Transverse colon (tissue), 4 donors: ENCODE data around the gene GNA14. TPM values are rescaled to one million over a fixed set of nuclear protein-coding genes. Genes with fewer than 3 reads are reported as not detected.
A peak's percentile ranks its signal among the peaks of the same experiment; 100 is the strongest.

Experiments
- DNase-seq: peaks from one replicate; pipeline ENCODE4 v3.0.0-alpha.2; 2019
- H3K27ac ChIP-seq, 4 donors: fragments of 200-600 bp; sonication (generic); 2 replicates each; pipeline ENCODE4 v1.5.1; 2016 to 2018; ENCODE audit warnings: inconsistent platforms in 4 of 4
- H3K27me3 ChIP-seq: fragments of 200-600 bp; sonication (generic); 2 replicates; pipeline ENCODE4 v1.5.1; 2017; ENCODE audit warnings: inconsistent platforms
- H3K36me3 ChIP-seq, 4 donors: fragments of 200-600 bp; sonication (generic); 2 replicates each; pipeline ENCODE4 v1.5.1; 2017 to 2019; ENCODE audit warnings: inconsistent platforms in 4 of 4
- H3K4me1 ChIP-seq, 4 donors: fragments of 200-600 bp; sonication (generic); 2 replicates each; pipeline ENCODE4 v1.5.1; 2017 to 2020; ENCODE audit warnings: inconsistent platforms in 4 of 4
- H3K4me3 ChIP-seq, 4 donors: fragments of 200-600 bp; sonication (generic); 1 replicate in 1 of 4; 2 replicates in 3 of 4; pipeline versions ENCODE4 v1.5.1 to v1.6.1; 2017 to 2019; ENCODE audit warnings: inconsistent platforms in 4 of 4
- H3K9me3 ChIP-seq, 2 donors: fragments of 200-600 bp; sonication (generic); 2 replicates each; pipeline ENCODE4 v1.5.1; 2017 to 2019; ENCODE audit warnings: inconsistent platforms in 2 of 2
- CTCF ChIP-seq, 5 experiments: fragments of 200-600 bp in 3 of 5; fragments of 450-650 bp in 2 of 5; sonication (generic) in 3 of 5; IDR thresholded peaks; 1 replicate in 2 of 5; 2 replicates in 3 of 5; pipeline ENCODE4 v1.5.1; 2016 to 2017; ENCODE audit warnings: antibody characterized with exemption in 5 of 5, inconsistent platforms in 3 of 5, mild to moderate bottlenecking in 2 of 5, moderate library complexity in 1 of 5
- EP300 ChIP-seq: sonication (generic); formaldehyde crosslinking; IDR thresholded peaks from one replicate; pipeline ENCODE4 v1.6.1; 2017; ENCODE audit warnings: antibody characterized with exemption, low read depth
- POLR2A ChIP-seq: fragments of 450-650 bp; IDR thresholded peaks from one replicate; pipeline ENCODE4 v1.6.1; 2016; ENCODE audit warnings: antibody characterized with exemption, mild to moderate bottlenecking, moderate library complexity
- POLR2AphosphoS5 ChIP-seq, 3 donors: sonication (generic); formaldehyde crosslinking; IDR thresholded peaks; one replicate each; pipeline ENCODE4 v1.6.1; 2016; ENCODE audit warnings: antibody characterized with exemption in 3 of 3
- WGBS, 2 donors: methylation state at CpG; one replicate each; pipeline ENCODE4 v1.1.5; 2018; ENCODE audit warnings: low coverage in 1 of 2; 5-methylcytosine and 5-hydroxymethylcytosine counted together
- in situ Hi-C, 4 donors: fragments of 200-750 bp; cut with MboI; loops; one replicate each; pipeline versions ENCODE4 v1.15.0 to v1.15.1; 2017; ENCODE audit warnings: low sequenced_read_pairs in 3 of 4, low pct_ligation_motif_present in 1 of 4, low pct_unique_long_range_greater_than_20kb in 1 of 4
- intact Hi-C: fragments of 100-400 bp; cut with DNase I; formaldehyde crosslinking; loops from one replicate; pipeline ENCODE4 v1.15.1; 2023; ENCODE audit warnings: low total_unique reads
- total RNA-seq, 4 donors: library from RNA; depleted of rRNA; stranded (reverse); fragments of >200 nt; gene quantifications; one replicate each; pipeline ENCODE4 v1.1.0, GENCODE V29; 2016

GNA14 gene
- total RNA-seq, 4 donors from 2014 or later, result 9.4 to 64.9 (median 16.9) TPM

GRCh38 chr9:77523891-77524290, 124.2 kb downstream of the GNA14 start:
- no peaks in the 10 kb centered on the region for H3K9me3 ChIP-seq
- TF ChIP-seq EP300 (no peak), CTCF (IDR thresholded peaks at IDR 0.05) (no peak), POLR2AphosphoS5 (IDR thresholded peaks at IDR 0.05) (no peak), POLR2A (no peak)
- intact Hi-C loops, result no loop called here
- in situ Hi-C loops, result no loop called here
- H3K4me1 ChIP-seq, result peaks cover 4 to 24% (median 16%) of the 10 kb centered on the region in 4 donors
- no peak overlapping the region for H3K4me3 ChIP-seq
- H3K27me3 ChIP-seq, result no peaks in the 10 kb centered on the region
- 45 to 54% methylated on average over 2 of the region's 2 CpGs for WGBS, 2 donors
- no peak for DNase-seq
- peak overlapping the region in 2 of 4 donors; percentile 53 to 71 for H3K27ac ChIP-seq
- no peaks in the 10 kb centered on the region for H3K36me3 ChIP-seq

- peaks cover 4 to 24% (median 16%) of the 10 kb centered on the region in 4 donors for H3K4me1 ChIP-seq
- WGBS, 2 donors, result 37% methylated on average over 2 to 3 of the region's 3 CpGs
- no peak for TF ChIP-seq POLR2A
- TF ChIP-seq EP300, result no peak
- TF ChIP-seq CTCF (IDR thresholded peaks at IDR 0.05), result no peak
- TF ChIP-seq POLR2AphosphoS5 (IDR thresholded peaks at IDR 0.05), result no peak
- no peak overlapping the region for H3K4me3 ChIP-seq
- H3K9me3 ChIP-seq, result no peaks in the 10 kb centered on the region
- H3K27me3 ChIP-seq, result no peaks in the 10 kb centered on the region
- H3K27ac ChIP-seq, result no peak overlapping the region
- DNase-seq, result no peak
- intact Hi-C loops (no loop called here), in situ Hi-C loops (no loop called here)
- no peaks in the 10 kb centered on the region for H3K36me3 ChIP-seq
These were observed 127.0 kb downstream of the GNA14 start for GRCh38 chr9:77521091-77521490.

DNA sequence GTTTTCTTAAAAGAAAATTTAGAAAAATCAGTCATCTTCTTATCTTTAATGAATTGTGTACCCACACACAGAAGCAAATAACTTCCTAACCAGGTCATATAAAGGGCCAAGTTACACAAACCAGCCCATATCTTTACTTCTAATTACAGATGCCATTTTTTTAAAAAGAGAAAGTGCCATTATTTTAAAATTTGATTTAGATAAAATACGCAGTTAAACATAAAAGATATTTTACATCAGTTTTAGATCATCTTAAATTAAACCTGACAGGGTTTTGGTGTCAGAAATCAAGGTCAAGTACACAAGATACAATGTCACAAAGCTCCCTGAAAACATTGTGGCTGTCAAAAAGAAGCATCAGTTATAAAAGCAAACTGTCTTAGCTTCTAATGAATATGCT, 129.4 kb downstream of the GNA14 start:
- no peaks in the 10 kb centered on the region for H3K27me3 ChIP-seq
- no peak overlapping the region for H3K27ac ChIP-seq
- intact Hi-C loops, result no loop called here
- no peak for DNase-seq
- H3K9me3 ChIP-seq, result no peaks in the 10 kb centered on the region
- no peak overlapping the region for H3K4me3 ChIP-seq
- H3K36me3 ChIP-seq, result no peaks in the 10 kb centered on the region
- in situ Hi-C loops, result no loop called here
- H3K4me1 ChIP-seq, result peaks cover 0 to 13% (median 8%) of the 10 kb centered on the region in 4 donors
- TF ChIP-seq POLR2A (no peak), POLR2AphosphoS5 (IDR thresholded peaks at IDR 0.05) (no peak), CTCF (IDR thresholded peaks at IDR 0.05) (no peak), EP300 (no peak)
- WGBS, 2 donors, result 44 to 66% methylated on average over 1 of the region's 1 CpG

- no peaks in the 10 kb centered on the region for H3K27me3 ChIP-seq
- no peaks in the 10 kb centered on the region for H3K9me3 ChIP-seq
- in situ Hi-C loops, result no loop called here
- H3K4me1 ChIP-seq, result peaks cover 0 to 14% (median 6%) of the 10 kb centered on the region in 4 donors
- intact Hi-C loops, result no loop called here
- TF ChIP-seq POLR2AphosphoS5 (IDR thresholded peaks at IDR 0.05) (no peak), CTCF (IDR thresholded peaks at IDR 0.05) (no peak), POLR2A (no peak), EP300 (no peak)
- no peak overlapping the region for H3K4me3 ChIP-seq
- WGBS, 2 donors, result 60 to 68% methylated on average over 1 to 6 of the region's 6 CpGs
- H3K36me3 ChIP-seq, result no peaks in the 10 kb centered on the region
- DNase-seq, result no peak
- H3K27ac ChIP-seq, result no peak overlapping the region
These were observed 131.3 kb downstream of the GNA14 start for GRCh38 chr9:77516781-77517180.
